ENCODE measurements around the gene CAMK2N1.
A peak's percentile ranks its signal among the peaks of the same experiment; 100 is the strongest.

CAMK2N1 gene

GRCh38 chr1:20487236-20487590 is 1.2 kb upstream of the CAMK2N1 start:
- no peak overlapping the region for H3K27ac Mint-ChIP-seq
- no peak for ATAC-seq
- no peaks in the 10 kb centered on the region for H3K36me3 Mint-ChIP-seq
- no peaks in the 10 kb centered on the region for H3K9me3 Mint-ChIP-seq
- peaks cover 24% of the 10 kb centered on the region for H3K4me1 Mint-ChIP-seq
- H3K4me3 Mint-ChIP-seq: peak overlapping the region; percentile 61
- peaks cover 55% of the 10 kb centered on the region for H3K27me3 Mint-ChIP-seq

DNA sequence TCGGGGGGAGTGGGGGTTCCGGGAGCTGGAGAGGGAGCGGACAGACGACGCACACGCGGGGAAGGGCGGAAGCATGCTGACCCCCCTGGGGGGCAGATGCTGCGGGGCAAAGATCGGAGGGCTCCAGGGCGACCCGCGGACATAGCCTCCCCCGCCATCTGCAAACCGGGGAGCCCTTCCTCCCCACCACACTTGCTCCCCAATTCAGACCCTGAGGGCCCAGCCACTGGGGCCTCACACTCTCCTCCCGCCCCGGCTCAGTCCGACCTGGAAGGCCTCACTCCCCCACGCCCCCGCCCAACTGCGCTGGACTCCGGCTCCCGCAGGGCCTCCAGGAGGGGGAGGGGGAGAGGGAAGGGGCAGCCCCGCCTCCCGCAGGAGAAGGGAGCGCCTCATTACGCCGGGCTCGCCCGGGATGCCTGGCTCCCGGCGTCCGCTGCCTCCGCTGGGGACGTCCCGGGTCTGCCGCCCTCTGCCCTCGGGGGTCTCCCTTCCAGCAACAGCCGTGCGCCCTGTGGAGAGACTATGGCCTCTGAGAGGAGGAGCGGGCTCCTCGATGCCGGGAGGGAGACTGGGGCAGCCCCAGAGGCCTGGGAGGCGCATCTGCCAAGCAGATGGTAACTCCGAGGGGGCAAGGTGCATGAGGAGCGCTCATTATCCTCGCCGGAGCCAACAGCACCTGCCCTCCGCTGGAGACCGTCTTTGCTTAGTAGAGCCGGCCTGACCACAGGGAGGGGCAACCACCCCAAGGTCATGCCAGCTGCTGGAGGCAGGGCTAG is 636 bp upstream of the CAMK2N1 start:
- peaks cover 61% of the 10 kb centered on the region for H3K27me3 Mint-ChIP-seq

GRCh38 chr1:20484519-20485462 is 1.2 kb downstream of the CAMK2N1 start:
- Mint-ChIP-seq H3K36me3 (no peaks in the 10 kb centered on the region), H3K27ac (no peak overlapping the region), H3K9me3 (no peaks in the 10 kb centered on the region), H3K4me3 (peak overlapping the region; percentile 70), H3K4me1 (peaks cover 24% of the 10 kb centered on the region), H3K27me3 (peaks cover 78% of the 10 kb centered on the region)
- no peak for ATAC-seq

More for the DNA sequence above, 636 bp upstream of the CAMK2N1 start:
- H3K4me1 Mint-ChIP-seq: peaks cover 24% of the 10 kb centered on the region
- ATAC-seq: peak; percentile 16
- peak overlapping the region; percentile 85 for H3K4me3 Mint-ChIP-seq
- no peaks in the 10 kb centered on the region for H3K36me3 Mint-ChIP-seq
- H3K9me3 Mint-ChIP-seq: no peaks in the 10 kb centered on the region
- peak overlapping the region; percentile 68 for H3K27ac Mint-ChIP-seq

DNA sequence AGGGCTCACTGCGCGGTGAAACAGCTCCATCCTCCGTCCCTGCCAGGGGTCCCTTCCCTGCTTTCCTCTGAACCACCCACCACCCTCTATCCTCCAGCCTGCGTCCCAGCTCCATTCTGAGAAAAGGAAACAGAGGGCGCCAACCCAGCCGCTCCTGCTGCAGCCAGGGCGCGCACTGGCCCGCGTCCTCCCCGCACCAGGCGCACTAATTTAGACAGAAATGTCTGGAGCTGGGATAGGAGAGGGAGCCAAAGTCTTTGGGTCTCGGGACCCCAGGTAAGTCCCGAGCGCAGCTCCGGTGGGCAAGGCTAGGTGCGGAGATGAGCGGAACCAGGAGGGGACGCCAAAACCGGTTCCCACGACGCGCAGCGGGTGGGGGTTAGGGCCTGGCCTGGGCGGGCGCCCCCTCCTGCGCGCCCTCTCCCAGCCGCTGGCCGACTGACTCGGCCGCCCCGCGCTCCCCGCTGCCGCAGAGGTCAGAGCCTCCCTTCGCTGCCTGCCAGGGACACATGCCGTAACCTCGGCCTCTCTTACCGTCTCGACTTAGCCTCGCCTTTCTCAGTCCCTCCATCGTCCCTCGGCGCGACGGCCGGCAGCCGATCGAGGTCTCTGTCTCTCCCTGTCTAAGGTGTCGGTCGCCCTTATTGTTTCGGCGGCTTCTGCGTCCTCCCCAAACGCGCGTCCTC is 2.0 kb downstream of the CAMK2N1 start:
- Mint-ChIP-seq H3K4me3 (peak overlapping the region; percentile 70), H3K9me3 (no peaks in the 10 kb centered on the region), H3K27ac (no peak overlapping the region), H3K27me3 (peaks cover 86% of the 10 kb centered on the region), H3K4me1 (peaks cover 24% of the 10 kb centered on the region), H3K36me3 (no peaks in the 10 kb centered on the region)
- ATAC-seq: no peak

GRCh38 chr1:20483098-20483832 is 2.7 kb downstream of the CAMK2N1 start:
- H3K27me3 Mint-ChIP-seq: peaks cover 84% of the 10 kb centered on the region

DNA sequence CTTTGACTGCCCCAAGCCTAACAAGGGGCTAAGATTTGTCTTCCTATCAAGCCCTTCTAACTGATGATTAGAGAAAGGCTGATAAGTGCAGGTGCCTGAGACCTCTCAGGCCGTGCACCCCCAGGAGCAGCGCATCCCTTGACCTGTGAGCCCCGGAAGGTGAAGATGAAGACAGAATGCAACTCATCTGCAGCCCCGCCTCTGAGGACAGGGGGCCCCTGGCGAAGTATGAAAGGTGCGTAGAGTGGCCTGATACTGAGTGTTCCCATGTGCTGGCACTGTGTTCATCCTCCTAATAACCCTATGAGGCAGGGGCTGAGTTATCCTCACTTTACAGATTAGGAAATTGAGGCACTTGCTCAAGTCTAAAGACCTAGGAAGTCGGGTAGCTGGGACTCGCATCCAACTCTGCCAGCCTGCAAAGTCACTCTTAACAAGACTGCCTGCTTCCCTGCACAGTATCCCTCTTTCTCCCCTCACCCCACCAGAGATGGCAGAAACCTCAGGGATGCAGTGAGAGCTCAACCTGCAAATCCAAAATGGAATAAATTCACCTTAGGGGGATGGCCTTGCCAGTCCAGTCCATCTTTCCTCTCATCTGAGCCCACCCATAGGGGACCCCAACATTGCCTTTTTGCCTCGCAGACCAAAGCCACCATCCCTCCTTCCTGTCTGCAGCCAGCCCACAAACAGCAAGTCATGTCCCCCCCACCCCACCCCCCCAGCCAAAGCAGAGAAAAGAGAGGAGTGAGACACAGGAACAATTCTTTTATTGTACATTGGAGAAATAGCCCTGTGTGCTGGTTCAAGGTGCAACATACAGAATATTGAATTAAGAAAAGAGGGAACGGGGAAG is 4.1 kb downstream of the CAMK2N1 start:
- no peaks in the 10 kb centered on the region for H3K9me3 Mint-ChIP-seq
- no peak for ATAC-seq
- H3K36me3 Mint-ChIP-seq: no peaks in the 10 kb centered on the region
- no peak overlapping the region for H3K27ac Mint-ChIP-seq
- peaks cover 84% of the 10 kb centered on the region for H3K27me3 Mint-ChIP-seq
- H3K4me3 Mint-ChIP-seq: no peak overlapping the region
- peaks cover 24% of the 10 kb centered on the region for H3K4me1 Mint-ChIP-seq

More at GRCh38 chr1:20483098-20483832, 2.7 kb downstream of the CAMK2N1 start:
- ATAC-seq: no peak
- H3K36me3 Mint-ChIP-seq: no peaks in the 10 kb centered on the region
- H3K4me3 Mint-ChIP-seq: peak overlapping the region; percentile 30
- peaks cover 24% of the 10 kb centered on the region for H3K4me1 Mint-ChIP-seq
- H3K9me3 Mint-ChIP-seq: no peaks in the 10 kb centered on the region
- H3K27ac Mint-ChIP-seq: no peak overlapping the region

DNA sequence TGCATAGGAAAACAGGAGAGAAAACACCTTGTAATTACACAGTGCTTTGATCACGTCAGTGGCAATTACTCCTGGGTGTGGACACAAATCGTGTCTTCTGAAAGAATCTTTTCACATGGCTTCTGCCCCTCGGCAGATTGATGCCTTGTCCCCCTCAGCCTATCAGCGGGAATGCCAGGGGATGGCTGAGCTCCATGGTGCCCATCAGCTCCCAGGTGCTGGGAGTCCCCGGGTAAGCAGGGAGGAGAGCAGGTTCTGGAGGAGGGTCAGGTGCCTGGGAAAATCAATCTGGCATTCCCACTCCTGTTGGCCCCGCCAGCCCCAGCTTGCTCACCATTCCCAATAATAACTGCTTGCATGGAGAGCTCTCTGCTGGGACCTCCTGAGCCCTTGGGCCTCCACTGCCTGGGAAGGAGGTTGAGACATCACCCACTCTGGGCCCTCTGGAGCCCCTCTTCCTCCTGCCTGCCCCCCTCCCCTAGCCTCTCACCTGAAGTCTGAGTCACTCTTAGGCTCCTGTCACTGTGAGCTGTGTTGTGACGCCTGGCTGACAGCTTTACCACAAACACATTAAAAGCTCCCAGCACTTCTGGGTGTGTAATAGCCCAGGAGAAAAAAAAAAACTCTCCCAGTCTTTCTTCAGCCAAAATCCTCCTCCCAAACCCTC is 4.9 kb downstream of the CAMK2N1 start:
- ATAC-seq: no peak
- Mint-ChIP-seq H3K4me1 (peaks cover 29% of the 10 kb centered on the region), H3K9me3 (no peaks in the 10 kb centered on the region), H3K4me3 (no peak overlapping the region), H3K27ac (no peak overlapping the region), H3K27me3 (peaks cover 87% of the 10 kb centered on the region), H3K36me3 (no peaks in the 10 kb centered on the region)

- H3K9me3 Mint-ChIP-seq: no peaks in the 10 kb centered on the region
- ATAC-seq: no peak
- H3K27ac Mint-ChIP-seq: no peak overlapping the region
- H3K4me1 Mint-ChIP-seq: peaks cover 27% of the 10 kb centered on the region
- H3K4me3 Mint-ChIP-seq: no peak overlapping the region
- peaks cover 87% of the 10 kb centered on the region for H3K27me3 Mint-ChIP-seq
- H3K36me3 Mint-ChIP-seq: no peaks in the 10 kb centered on the region
These were observed 5.6 kb downstream of the CAMK2N1 start for GRCh38 chr1:20480243-20480944.

GRCh38 chr1:20479840-20480239 is 6.2 kb downstream of the CAMK2N1 start:
- H3K9me3 Mint-ChIP-seq: no peaks in the 10 kb centered on the region
- H3K27ac Mint-ChIP-seq: no peak overlapping the region
- H3K4me1 Mint-ChIP-seq: peaks cover 26% of the 10 kb centered on the region
- no peak overlapping the region for H3K4me3 Mint-ChIP-seq
- H3K27me3 Mint-ChIP-seq: peaks cover 91% of the 10 kb centered on the region
- no peak for ATAC-seq
- no peaks in the 10 kb centered on the region for H3K36me3 Mint-ChIP-seq

DNA sequence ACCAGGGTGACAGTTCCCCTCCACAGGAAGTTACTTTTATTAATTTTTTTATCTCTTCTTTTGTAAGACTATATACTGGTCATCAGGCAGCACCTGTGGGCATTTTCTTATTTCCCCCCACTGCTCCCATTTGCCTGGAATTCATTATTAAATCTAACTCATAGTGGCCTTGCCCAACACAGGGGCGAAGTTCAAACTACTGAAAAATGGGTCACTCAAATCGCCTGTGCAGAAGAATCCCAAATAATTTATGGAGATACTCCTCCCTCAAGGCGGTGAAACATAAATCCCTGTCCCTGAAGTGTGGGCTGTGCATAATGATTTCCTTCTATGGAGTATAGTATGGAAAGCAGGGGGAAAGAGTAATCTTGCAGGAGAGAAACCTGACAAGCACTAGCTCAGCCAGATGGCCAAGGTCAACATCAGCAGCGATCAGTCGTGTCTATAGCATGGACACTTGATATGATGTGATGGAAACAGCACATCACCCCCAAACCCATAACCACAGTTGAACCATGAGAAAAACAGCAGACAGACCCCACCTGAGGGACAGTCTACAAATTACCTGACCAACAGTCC is 7.9 kb downstream of the CAMK2N1 start:
- ATAC-seq: no peak
- H3K27ac Mint-ChIP-seq: no peak overlapping the region

DNA sequence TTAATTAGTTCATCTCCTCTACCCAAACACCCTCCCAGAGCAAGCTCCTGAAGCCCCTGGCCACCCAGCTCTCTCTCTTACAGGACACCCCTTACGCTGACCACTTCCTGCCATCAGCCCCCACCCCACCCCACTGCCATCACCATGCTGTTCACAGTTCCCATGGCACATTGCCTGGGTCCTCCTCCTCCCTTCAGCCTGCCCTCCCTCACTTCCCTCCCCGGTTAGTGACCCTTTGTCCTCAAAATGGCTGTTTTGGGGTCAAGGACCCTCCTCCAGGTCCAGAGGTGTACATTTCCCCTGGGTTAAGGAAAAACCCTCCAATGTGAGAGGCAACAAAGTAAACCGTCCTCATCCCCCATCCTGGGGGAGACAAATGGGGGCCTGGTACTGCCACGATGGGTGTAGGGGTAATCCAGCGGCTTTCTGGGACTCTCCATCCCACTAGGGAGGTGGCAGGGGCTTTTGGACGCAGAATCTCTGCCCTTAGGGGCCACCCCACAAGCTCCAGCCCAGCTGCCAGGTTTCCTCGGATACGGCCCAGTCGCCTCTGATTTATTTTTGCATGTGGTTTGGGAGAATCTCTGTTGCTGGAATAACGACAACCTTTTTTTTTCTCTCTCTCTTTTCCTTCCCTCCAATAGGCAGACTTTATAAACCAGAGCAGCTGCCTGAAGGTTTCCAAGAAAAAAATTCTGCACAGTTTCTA is 8.5 kb downstream of the CAMK2N1 start:
- no peak for ATAC-seq
- Mint-ChIP-seq H3K9me3 (no peaks in the 10 kb centered on the region), H3K36me3 (no peaks in the 10 kb centered on the region), H3K27me3 (peaks cover 94% of the 10 kb centered on the region), H3K27ac (no peak overlapping the region), H3K4me3 (no peak overlapping the region), H3K4me1 (peaks cover 16% of the 10 kb centered on the region)

More for the DNA sequence above, 7.9 kb downstream of the CAMK2N1 start:
- no peak overlapping the region for H3K4me3 Mint-ChIP-seq
- H3K36me3 Mint-ChIP-seq: no peaks in the 10 kb centered on the region
- peaks cover 91% of the 10 kb centered on the region for H3K27me3 Mint-ChIP-seq
- peaks cover 14% of the 10 kb centered on the region for H3K4me1 Mint-ChIP-seq
- no peaks in the 10 kb centered on the region for H3K9me3 Mint-ChIP-seq

GRCh38 chr1:20476265-20477038 is 9.6 kb downstream of the CAMK2N1 start:
- Mint-ChIP-seq H3K4me3 (no peak overlapping the region), H3K36me3 (no peaks in the 10 kb centered on the region), H3K4me1 (peaks cover 16% of the 10 kb centered on the region), H3K27me3 (peaks cover 94% of the 10 kb centered on the region), H3K27ac (no peak overlapping the region), H3K9me3 (no peaks in the 10 kb centered on the region)
- no peak for ATAC-seq
